Skeletal muscle cell (primary cell): ENCODE measurements around the gene NEK5.

Experiments used
- DNase-seq: peaks from one replicate; pipeline ENCODE4 v3.0.0-alpha.2; 2010; ENCODE audit warnings: low read depth
- H3K4me3 ChIP-seq: 2 replicates; pipeline ENCODE4 v1.5.1; 2011; ENCODE audit warnings: low read depth, mild to moderate bottlenecking, control low read depth, low read length, moderate library complexity

The NEK5 gene

GRCh38 chr13:51998723-51999509 is 130.0 kb downstream of the NEK5 start:
- no peak overlapping the region for H3K4me3 ChIP-seq
- no peak for DNase-seq

GRCh38 chr13:51997641-51998330 is 131.1 kb downstream of the NEK5 start:
- no peak overlapping the region for H3K4me3 ChIP-seq
- no peak for DNase-seq

- H3K4me3 ChIP-seq, result no peak overlapping the region
- DNase-seq, result no peak
Measured at GRCh38 chr13:51997186-51997585, 131.7 kb downstream of the NEK5 start.

GRCh38 chr13:51996641-51997040 is 132.2 kb downstream of the NEK5 start:
- no peak for DNase-seq
- H3K4me3 ChIP-seq, result no peak overlapping the region

GRCh38 chr13:51995677-51996551 is 133.0 kb downstream of the NEK5 start:
- H3K4me3 ChIP-seq, result no peak overlapping the region
- no peak for DNase-seq

GRCh38 chr13:51993713-51994112 is 135.2 kb downstream of the NEK5 start:
- no peak for DNase-seq
- no peak overlapping the region for H3K4me3 ChIP-seq

- no peak for DNase-seq
Measured at GRCh38 chr13:51988988-51989618, 139.8 kb downstream of the NEK5 start.

More at GRCh38 chr13:51988988-51989618, 139.8 kb downstream of the NEK5 start:
- no peak overlapping the region for H3K4me3 ChIP-seq
